Activated naive CD4-positive, alpha-beta T cell treated with anti-CD3 and anti-CD28 coated beads, Interleukin-2, amount 50 U/mL, for 72 hours (primary cell): ENCODE data around the gene LRCH4. TPM values are rescaled to one million over a fixed set of nuclear protein-coding genes. Genes with fewer than 3 reads are reported as not detected.

Experiments used
- ATAC-seq, 2 donors: fragments of 150-1000 bp; cut with Tn5 transposase; 2 replicates each; pipeline ENCODE4 v1.10.0; 2021; ENCODE audit warnings: mild to moderate bottlenecking in 2 of 2, moderate library complexity in 2 of 2
- DNase-seq, 2 donors: peaks; one replicate each; pipeline ENCODE4 v3.0.0; 2021 to 2022; ENCODE audit warnings: low spot score in 2 of 2
- H3K27ac Mint-ChIP-seq, 2 donors: one replicate each; pipeline ENCODE4 v1.8.0; 2022; ENCODE audit warnings: mild to moderate bottlenecking in 2 of 2, mixed read lengths in 2 of 2
- H3K36me3 Mint-ChIP-seq, 2 donors: one replicate each; pipeline ENCODE4 v1.8.0; 2022; ENCODE audit warnings: mixed read lengths in 2 of 2
- H3K9me3 Mint-ChIP-seq, 2 donors: one replicate each; pipeline ENCODE4 v1.8.0; 2022; ENCODE audit warnings: mixed read lengths in 2 of 2
- total RNA-seq, 2 donors: library from RNA; stranded (reverse); gene quantifications; one replicate each; pipeline ENCODE4 v1.2.3, GENCODE V29; 2022

LRCH4 gene
- total RNA-seq, 2 donors from 2014 or later = 76.2 to 178 TPM

GRCh38 chr7:100576384-100576993 lies 9.4 kb downstream of the LRCH4 start:
- no peak for DNase-seq
- ATAC-seq = no peak
- Mint-ChIP-seq H3K9me3 (no peaks in the 10 kb centered on the region), H3K27ac (peak overlapping the region in 1 of 2 donors; percentile 78), H3K36me3 (no peaks in the 10 kb centered on the region)

- Mint-ChIP-seq H3K27ac (peak overlapping the region in 1 of 2 donors; percentile 78), H3K9me3 (no peaks in the 10 kb centered on the region), H3K36me3 (no peaks in the 10 kb centered on the region)
- DNase-seq (no peak), ATAC-seq (no peak)
Measured at GRCh38 chr7:100575746-100576383, 10.1 kb downstream of the LRCH4 start.

- no peaks in the 10 kb centered on the region for H3K9me3 Mint-ChIP-seq
- DNase-seq (no peak), ATAC-seq (peak in 1 of 2 donors; percentile 13)
- H3K27ac Mint-ChIP-seq = peak overlapping the region in 1 of 2 donors; percentile 44
- H3K36me3 Mint-ChIP-seq = no peaks in the 10 kb centered on the region
Measured at GRCh38 chr7:100575206-100575631, 10.7 kb downstream of the LRCH4 start.

GRCh38 chr7:100574362-100575205 lies 11.3 kb downstream of the LRCH4 start:
- H3K27ac Mint-ChIP-seq = peak overlapping the region in 1 of 2 donors; percentile 44
- ATAC-seq (no peak), DNase-seq (no peak)
- no peaks in the 10 kb centered on the region for H3K9me3 Mint-ChIP-seq
- no peaks in the 10 kb centered on the region for H3K36me3 Mint-ChIP-seq

GRCh38 chr7:100573691-100574361 lies 12.1 kb downstream of the LRCH4 start, which contains the start of gene SAP25:
Gene SAP25 (minus strand): TSS chr7:100573900. CDS start chr7:100573742, 158 bp downstream.
- ATAC-seq (no peak), DNase-seq (no peak)
- Mint-ChIP-seq H3K36me3 (no peaks in the 10 kb centered on the region), H3K9me3 (no peaks in the 10 kb centered on the region), H3K27ac (peak within 1 kb of the TSS in 1 of 2 donors; percentile 44)

- ATAC-seq (peak in 1 of 2 donors; percentile 3), DNase-seq (no peak)
- H3K27ac Mint-ChIP-seq = peak overlapping the region in 1 of 2 donors; percentile 25
- H3K9me3 Mint-ChIP-seq = no peaks in the 10 kb centered on the region
- H3K36me3 Mint-ChIP-seq = no peaks in the 10 kb centered on the region
Measured at GRCh38 chr7:100572949-100573675, 12.8 kb downstream of the LRCH4 start.

- Mint-ChIP-seq H3K27ac (peak overlapping the region in 1 of 2 donors; percentile 48), H3K36me3 (no peaks in the 10 kb centered on the region), H3K9me3 (no peaks in the 10 kb centered on the region)
- ATAC-seq (no peak), DNase-seq (no peak)
Measured at GRCh38 chr7:100572281-100572948, 13.5 kb downstream of the LRCH4 start.

- DNase-seq (no peak), ATAC-seq (no peak)
- no peaks in the 10 kb centered on the region for H3K36me3 Mint-ChIP-seq
- H3K9me3 Mint-ChIP-seq = no peaks in the 10 kb centered on the region
- H3K27ac Mint-ChIP-seq = peak overlapping the region; percentile 48 to 79
Measured at GRCh38 chr7:100571829-100572116, 14.2 kb downstream of the LRCH4 start.

- no peaks in the 10 kb centered on the region for H3K36me3 Mint-ChIP-seq
- H3K9me3 Mint-ChIP-seq = no peaks in the 10 kb centered on the region
- DNase-seq (no peak), ATAC-seq (peak in 1 of 2 donors; percentile 5)
- peak overlapping the region; percentile 50 to 59 for H3K27ac Mint-ChIP-seq
Measured at GRCh38 chr7:100570954-100571828, 14.7 kb downstream of the LRCH4 start.

- Mint-ChIP-seq H3K27ac (peak overlapping the region; percentile 59 to 66), H3K36me3 (peaks cover 0 to 6% of the 10 kb centered on the region in 2 donors), H3K9me3 (no peaks in the 10 kb centered on the region)
- DNase-seq (peak in 1 of 2 donors; percentile 48), ATAC-seq (peak; percentile 32 to 39)
Measured at GRCh38 chr7:100568896-100569844, 16.8 kb downstream of the LRCH4 start.

- no peak for DNase-seq
- Mint-ChIP-seq H3K27ac (peak overlapping the region in 1 of 2 donors; percentile 59), H3K9me3 (no peaks in the 10 kb centered on the region), H3K36me3 (peaks cover 0 to 13% of the 10 kb centered on the region in 2 donors)
- no peak for ATAC-seq
Measured at GRCh38 chr7:100568176-100568895, 17.6 kb downstream of the LRCH4 start.

- ATAC-seq (peak in 1 of 2 donors; percentile 6), DNase-seq (no peak)
- Mint-ChIP-seq H3K9me3 (no peaks in the 10 kb centered on the region), H3K27ac (peak overlapping the region in 1 of 2 donors; percentile 37), H3K36me3 (peaks cover 0 to 13% of the 10 kb centered on the region in 2 donors)
Measured at GRCh38 chr7:100567751-100568175, 18.2 kb downstream of the LRCH4 start.

GRCh38 chr7:100567031-100567730 lies 18.7 kb downstream of the LRCH4 start:
- Mint-ChIP-seq H3K27ac (peak overlapping the region; percentile 37 to 68), H3K9me3 (no peaks in the 10 kb centered on the region)
- DNase-seq = no peak

More at GRCh38 chr7:100567031-100567730, 18.7 kb downstream of the LRCH4 start:
- H3K36me3 Mint-ChIP-seq = peaks cover 0 to 13% of the 10 kb centered on the region in 2 donors
- peak in 1 of 2 donors; percentile 39 for ATAC-seq
